Erythroblast (primary cell): Measurements from ENCODE around the gene ANO1.

Experiments
- GATA1 ChIP-seq: IDR thresholded peaks from 2 replicates; pipeline ENCODE4 v1.6.1; 2011; ENCODE audit warnings: low read depth, mild to moderate bottlenecking, control low read depth, low read length, moderate library complexity
- POLR2A ChIP-seq: IDR thresholded peaks from 2 replicates; pipeline ENCODE4 v1.6.1; 2011; ENCODE audit warnings: mild to moderate bottlenecking, low read length

DNA sequence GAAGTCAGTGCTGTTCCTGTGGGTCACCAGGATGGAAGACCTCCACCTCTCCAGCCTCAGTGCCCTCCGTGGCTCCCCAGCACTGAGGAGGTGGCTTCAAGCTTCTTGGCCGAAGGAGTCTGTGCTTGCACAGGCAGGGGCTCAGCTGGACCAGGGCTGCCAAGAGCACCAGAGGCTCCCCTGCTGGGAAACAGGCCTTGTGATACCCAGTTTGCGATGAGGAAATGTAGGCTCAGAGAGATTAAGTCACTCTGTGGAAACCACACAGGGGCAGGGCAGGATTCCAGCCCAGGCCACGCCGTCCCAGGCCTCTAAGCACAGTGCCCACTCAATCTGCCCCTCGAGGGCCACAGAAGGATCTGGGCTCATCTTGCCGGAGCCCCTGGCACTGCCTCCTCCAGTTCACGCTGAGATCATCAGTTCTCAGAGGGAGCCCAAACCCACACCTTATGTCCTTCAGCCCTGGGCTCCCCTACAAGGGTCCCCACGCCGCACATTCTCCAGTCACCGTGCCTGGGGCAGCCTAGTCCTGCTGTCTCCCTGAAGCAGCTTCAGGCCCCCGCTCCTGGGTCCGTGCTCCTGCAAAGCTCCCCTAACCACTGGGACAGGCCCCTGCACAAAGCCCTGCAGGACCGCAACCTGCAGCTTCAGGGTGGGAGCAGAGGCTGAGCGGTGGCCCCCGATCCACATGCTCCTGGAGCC lies 21.6 kb downstream of the ANO1 start:
- TF ChIP-seq POLR2A (no peak), GATA1 (no peak)
